Left ventricle myocardium inferior (tissue), 1 donor: Measurements from ENCODE around the gene MRPS2. TPM values are rescaled to one million over a fixed set of nuclear protein-coding genes. Genes with fewer than 3 reads are reported as not detected.
A peak's percentile ranks its signal among the peaks of the same experiment; 100 is the strongest.

Experiments used
- DNase-seq: peaks from one replicate; pipeline ENCODE4 v3.0.0-alpha.2; 2020
- H3K27ac ChIP-seq: fragments of 200-600 bp; replicated peaks from 2 replicates; pipeline ENCODE4 v1.8.0; 2021
- H3K27me3 ChIP-seq: fragments of 200-600 bp; 2 replicates; pipeline ENCODE4 v1.8.0; 2021; ENCODE audit warnings: low read depth
- H3K36me3 ChIP-seq: fragments of 200-600 bp; 2 replicates; pipeline ENCODE4 v1.8.0; 2021
- H3K4me1 ChIP-seq: fragments of 200-600 bp; 2 replicates; pipeline ENCODE4 v1.8.0; 2021
- H3K4me3 ChIP-seq: fragments of 200-600 bp; 2 replicates; pipeline ENCODE4 v1.8.0; 2021; ENCODE audit warnings: mild to moderate bottlenecking, moderate library complexity
- H3K9me3 ChIP-seq: fragments of 200-600 bp; replicated peaks from 2 replicates; pipeline ENCODE4 v1.8.0; 2021
- intact Hi-C: fragments of 100-400 bp; cut with micrococcal nuclease; formaldehyde crosslinking; loops from one replicate; pipeline ENCODE4 v1.11.0; 2022
- total RNA-seq: library from RNA; stranded (reverse); fragmentation: NEBNext Ultra II Directional; extraction: Animal tissue kit (Norgen Biotek cat#: 25700); gene quantifications from one replicate; pipeline ENCODE4 v1.2.1, GENCODE V29; 2021
- TF ChIP-seq, protein P1 (sequence below): fragments of 200-600 bp; IDR thresholded peaks from 2 replicates; pipeline ENCODE4 v1.8.0; 2021; ENCODE audit warnings: antibody characterized with exemption, mild to moderate bottlenecking, borderline replicate concordance
- donor health status: DM: no; HTN: yes; CAD: no; lungs with severe emphysema.

MRPS2 gene
- total RNA-seq, 1 donor from 2014 or later, result 42.6 TPM

DNA sequence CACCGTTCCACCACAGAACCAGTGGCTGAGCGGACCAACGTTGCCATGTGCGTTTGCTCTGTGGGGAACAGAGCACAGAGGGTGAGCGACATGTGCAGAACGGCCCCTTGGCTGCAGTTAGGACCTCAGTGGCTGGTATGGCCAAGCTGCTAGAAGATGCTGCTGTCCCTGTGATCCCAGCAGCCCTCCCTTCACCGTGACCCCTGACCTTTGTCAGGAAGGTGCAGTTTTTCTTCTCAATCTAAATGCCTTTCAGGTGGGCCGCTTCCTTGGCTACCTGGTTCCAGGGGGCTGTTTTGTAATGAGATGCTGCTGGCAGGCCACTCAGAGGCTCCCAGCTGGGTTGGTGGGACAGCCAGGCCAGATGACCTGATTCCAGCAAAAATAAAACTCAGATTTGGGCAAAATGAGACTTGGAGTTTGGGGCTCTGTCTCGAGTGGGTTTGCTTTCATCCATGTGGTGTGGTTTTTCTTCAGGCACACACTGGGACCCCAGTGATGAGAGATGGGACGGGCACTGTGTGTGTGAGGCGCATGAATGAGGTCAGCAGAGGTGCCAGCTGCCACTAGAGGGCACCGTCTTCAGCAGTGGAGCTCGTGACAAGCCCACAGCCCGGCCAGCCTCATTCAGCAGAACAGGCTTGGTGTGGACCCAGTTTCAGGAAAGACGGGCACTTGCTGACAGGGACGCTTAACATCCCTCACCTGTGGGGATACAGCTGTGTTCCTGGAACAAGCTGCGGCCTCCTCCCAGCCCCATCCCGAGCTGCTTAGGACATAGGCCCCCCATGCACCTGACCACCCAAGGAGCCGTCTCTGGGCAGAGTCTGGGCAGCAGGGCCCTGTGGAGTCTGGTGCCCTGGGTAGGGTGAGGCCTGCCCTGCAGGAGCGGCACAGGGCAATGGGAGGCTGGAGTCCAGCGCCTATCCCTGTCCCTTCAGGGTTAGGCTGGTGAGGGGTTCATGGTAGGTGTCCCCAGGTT lies 4.1 kb downstream of the MRPS2 start:
- peaks cover 34% of the 10 kb centered on the region for H3K36me3 ChIP-seq
- H3K4me1 ChIP-seq, result peaks cover 45% of the 10 kb centered on the region
- no peak overlapping the region for H3K4me3 ChIP-seq
- TF ChIP-seq, protein P1, sequence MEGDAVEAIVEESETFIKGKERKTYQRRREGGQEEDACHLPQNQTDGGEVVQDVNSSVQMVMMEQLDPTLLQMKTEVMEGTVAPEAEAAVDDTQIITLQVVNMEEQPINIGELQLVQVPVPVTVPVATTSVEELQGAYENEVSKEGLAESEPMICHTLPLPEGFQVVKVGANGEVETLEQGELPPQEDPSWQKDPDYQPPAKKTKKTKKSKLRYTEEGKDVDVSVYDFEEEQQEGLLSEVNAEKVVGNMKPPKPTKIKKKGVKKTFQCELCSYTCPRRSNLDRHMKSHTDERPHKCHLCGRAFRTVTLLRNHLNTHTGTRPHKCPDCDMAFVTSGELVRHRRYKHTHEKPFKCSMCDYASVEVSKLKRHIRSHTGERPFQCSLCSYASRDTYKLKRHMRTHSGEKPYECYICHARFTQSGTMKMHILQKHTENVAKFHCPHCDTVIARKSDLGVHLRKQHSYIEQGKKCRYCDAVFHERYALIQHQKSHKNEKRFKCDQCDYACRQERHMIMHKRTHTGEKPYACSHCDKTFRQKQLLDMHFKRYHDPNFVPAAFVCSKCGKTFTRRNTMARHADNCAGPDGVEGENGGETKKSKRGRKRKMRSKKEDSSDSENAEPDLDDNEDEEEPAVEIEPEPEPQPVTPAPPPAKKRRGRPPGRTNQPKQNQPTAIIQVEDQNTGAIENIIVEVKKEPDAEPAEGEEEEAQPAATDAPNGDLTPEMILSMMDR, result peak; percentile 77
- intact Hi-C loops, result no loop called here
- DNase-seq, result peak; percentile 46
- no peaks in the 10 kb centered on the region for H3K27me3 ChIP-seq
- H3K27ac ChIP-seq, result no peak overlapping the region
- H3K9me3 ChIP-seq, result peaks cover 11% of the 10 kb centered on the region

DNA sequence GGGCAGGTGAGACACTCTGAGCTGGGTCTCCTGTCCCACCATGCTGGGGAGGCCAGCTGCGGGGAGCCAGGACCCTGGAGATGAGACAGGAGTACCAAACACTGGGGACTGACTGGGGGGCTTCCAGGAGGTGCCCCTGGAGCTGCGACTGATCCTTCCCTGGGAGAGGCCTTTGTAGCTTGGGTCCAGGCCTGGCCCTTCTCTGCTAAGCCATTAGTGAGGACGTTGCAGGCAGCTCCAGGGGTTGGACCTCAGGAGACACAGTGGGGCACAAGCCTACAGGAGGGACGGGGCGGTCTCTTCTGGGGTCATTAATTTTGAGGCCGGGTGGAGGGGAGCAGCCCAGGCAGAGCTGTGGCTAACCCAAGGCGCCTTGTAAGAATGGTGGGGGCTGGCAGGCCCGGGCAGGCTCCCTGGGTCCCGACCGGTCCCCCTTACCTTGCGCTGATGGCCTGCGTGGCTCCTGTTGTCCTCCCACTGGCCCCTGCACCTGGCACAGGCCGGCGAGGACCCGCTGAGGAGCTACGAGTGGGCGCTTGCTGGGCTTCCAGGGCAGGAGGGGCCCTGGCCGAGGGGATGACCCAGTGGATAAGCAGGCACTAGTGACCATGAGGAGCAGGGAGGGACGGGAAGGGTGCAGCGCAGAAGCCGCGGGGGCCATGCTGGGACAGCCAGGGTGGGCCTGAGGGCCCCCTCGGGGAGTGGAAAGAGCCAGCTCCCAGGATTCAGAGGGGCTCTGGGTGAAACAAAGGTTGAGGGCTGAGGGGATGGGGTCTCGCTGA lies 5.1 kb downstream of the MRPS2 start:
- no peak overlapping the region for H3K4me3 ChIP-seq
- no peak overlapping the region for H3K27ac ChIP-seq
- H3K36me3 ChIP-seq, result peaks cover 34% of the 10 kb centered on the region
- intact Hi-C loops, result no loop called here
- peaks cover 34% of the 10 kb centered on the region for H3K4me1 ChIP-seq
- TF ChIP-seq, protein P1, result no peak
- no peak for DNase-seq
- peaks cover 20% of the 10 kb centered on the region for H3K9me3 ChIP-seq
- H3K27me3 ChIP-seq, result no peaks in the 10 kb centered on the region

DNA sequence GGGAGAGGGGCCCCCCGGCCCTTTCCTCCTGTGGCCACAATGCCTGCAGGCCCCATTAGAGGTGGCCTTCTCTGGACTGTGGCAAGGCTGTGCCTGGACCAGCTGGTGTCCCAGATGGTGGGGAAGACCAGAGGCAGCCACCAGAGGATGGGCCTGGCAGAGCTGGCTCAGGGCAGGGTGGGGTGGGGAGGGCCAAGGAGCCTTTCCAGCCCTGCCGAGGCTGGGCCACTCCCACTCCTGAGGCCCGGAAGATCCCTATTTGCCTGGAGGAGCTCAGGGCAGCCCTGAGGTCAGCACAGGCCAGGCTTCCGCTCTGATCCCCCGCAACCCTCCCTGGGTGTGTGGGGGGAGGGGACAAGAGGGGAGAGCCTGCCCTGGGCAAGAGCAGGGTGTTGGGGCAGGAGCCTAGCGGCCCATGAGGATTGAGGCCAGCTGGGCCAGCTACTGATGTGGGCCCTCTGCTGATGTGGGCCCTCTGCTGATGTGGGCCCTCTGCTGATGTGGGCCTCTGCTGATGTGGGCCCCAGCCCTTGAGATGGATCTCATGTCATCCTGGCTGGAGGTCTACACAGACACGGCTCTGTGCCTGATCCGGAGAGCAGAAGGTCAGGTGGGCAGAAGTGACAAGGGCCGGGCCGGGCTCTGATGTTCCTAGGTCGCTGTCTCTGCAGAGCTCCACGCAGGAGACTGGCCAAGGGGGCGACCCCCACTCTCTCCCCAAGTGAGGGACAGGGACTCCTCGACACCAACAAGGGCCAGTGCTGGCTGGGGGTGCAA lies 6.0 kb downstream of the MRPS2 start:
- peaks cover 20% of the 10 kb centered on the region for H3K9me3 ChIP-seq
- intact Hi-C loops, result no loop called here
- H3K27ac ChIP-seq, result no peak overlapping the region
- H3K4me1 ChIP-seq, result peaks cover 25% of the 10 kb centered on the region
- TF ChIP-seq, protein P1, result no peak
- H3K27me3 ChIP-seq, result no peaks in the 10 kb centered on the region
- no peak for DNase-seq
- peaks cover 34% of the 10 kb centered on the region for H3K36me3 ChIP-seq
- no peak overlapping the region for H3K4me3 ChIP-seq

DNA sequence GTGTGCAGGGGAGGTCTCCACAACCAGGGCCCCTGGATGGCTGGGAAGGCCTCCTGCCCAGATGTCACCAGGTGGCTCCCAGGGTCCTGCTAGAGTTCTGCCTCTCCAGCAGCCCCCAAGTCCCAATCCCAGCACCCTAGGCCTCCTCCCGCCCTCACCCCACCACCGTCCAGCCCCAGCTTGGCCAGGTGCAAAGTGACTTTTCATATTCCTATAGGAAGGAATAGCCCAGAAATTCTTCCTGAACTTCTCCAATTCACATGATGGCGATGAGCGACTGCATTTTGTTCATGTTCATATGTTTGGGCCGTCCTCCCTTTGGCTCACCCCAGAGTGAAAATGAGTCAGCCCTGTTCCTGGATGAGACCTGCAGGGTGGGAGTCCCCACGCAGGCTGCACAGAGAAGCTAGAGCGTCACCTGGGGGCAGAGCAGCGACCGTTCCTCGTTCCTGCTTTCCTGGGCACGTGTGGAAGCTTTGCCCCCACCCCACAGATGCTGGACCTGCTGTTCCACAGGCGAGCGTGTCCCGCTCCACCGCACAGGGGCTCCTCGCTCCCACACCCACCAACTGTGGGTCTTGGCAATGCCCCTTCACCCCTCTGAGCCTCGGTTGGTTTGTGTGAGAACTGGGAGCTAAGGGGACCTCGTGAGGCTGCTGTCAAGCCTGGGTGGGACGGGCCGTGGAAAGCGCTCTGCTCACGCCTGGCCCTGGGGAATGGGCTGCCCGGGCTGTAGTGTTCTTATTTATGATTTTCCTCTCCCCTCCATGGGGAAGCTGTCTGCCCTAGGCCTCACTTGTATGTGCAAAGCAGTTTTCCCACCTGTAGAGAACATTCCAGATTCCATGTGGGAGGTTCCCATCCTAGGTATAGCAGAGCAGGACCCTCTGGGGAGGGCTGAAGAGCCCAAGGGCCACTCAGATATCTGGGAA lies 6.9 kb downstream of the MRPS2 start:
- Histone ChIP-seq H3K4me3 (no peak overlapping the region), H3K4me1 (peaks cover 17% of the 10 kb centered on the region), H3K36me3 (peaks cover 29% of the 10 kb centered on the region), H3K9me3 (peaks cover 20% of the 10 kb centered on the region), H3K27ac (no peak overlapping the region), H3K27me3 (no peaks in the 10 kb centered on the region)
- TF ChIP-seq, protein P1, result no peak
- no peak for DNase-seq
- intact Hi-C loops, result no loop called here
